KG1 (cell line): ENCODE data around the gene PNPLA5.

Experiments
- DNase-seq: peaks from one replicate; lab custom pipeline; 2025; lab: John Stamatoyannopoulos, UW

PNPLA5 gene

DNA sequence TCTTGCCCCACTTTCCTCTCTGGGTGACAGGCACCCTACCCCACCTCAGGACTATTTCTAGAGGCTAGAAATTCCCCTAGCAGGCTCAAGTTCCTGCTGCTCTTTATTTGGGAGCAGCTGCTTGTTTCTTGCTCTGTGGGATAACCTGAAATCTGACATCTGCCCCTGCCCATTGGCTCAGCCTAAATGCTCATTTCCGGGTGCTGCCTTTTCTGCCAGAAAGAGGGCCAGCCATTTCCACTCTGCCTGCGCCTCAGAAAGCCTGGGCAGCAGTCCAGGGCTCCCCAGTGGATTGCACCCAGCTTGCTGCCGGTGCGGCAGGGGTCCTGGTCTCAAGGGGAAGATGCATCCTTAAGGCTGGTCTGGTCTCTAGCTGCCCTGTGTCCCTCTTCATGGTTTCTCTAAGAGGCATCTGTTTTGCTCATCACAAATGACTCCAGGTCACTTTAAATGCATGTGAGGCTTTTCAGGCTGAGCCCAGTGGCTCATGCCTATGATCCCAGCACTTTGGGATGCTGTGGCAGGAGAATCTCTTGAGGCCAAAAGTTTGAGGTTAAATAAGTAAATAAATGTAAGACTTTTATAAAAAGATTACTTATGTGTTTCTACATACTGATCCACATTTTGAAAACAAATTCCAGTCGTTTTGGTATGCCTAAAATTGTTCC is 10.3 kb upstream of the PNPLA5 start:
- no peak for DNase-seq

DNA sequence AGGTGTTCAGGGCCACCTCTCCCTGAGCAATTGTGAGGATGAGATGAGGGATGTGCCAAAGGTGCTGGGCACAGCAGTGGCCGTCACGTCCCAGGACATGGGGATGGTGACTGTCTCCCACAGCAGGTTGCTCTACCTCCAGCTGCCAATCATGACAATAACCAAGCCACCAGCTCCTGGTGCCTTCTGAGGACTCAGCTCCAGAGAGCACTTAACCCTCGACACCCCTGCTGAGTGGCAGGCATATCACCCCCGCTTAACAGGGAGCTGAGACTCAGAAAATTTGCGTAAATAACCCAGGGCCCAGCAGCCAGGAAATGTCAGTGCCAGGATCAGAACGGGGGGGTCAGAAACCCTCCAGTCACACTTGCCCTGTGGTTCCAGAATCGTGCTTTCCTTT is 8.4 kb upstream of the PNPLA5 start:
- DNase-seq, result no peak

GRCh38 chr22:43897751-43898261 is 6.0 kb upstream of the PNPLA5 start:
- no peak for DNase-seq

DNA sequence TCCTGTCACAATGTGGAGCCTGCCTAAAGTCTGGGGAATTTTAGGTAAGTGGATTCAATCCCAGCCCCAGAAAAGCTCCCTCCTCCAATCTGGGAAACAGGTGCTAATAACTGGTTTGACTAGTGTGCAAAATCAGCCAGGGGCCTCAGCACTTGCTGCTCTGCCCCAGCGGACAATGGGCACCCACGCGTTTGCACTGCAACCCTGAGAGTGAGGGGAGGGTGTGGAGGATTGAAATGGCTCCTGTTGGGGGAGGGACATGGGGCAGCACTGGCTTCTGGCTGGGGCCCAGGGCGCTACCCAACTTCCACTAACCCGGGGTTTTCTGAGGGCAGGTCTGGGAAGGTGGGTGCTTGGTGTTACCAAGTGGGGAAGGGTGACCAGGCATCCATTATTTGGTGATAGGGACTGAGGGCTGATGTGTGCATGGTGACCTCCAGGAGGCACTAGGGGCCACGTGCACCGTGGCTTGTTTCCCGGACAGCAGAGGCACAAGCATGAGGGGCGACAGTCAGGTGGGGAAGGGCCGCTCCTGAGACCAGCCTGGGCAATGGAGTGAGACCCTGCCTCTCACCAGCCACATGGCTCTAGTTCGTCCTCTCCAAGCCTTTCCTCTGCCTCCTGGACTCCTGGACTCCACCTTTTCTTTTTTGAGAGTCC is 4.3 kb upstream of the PNPLA5 start:
- no peak for DNase-seq

DNA sequence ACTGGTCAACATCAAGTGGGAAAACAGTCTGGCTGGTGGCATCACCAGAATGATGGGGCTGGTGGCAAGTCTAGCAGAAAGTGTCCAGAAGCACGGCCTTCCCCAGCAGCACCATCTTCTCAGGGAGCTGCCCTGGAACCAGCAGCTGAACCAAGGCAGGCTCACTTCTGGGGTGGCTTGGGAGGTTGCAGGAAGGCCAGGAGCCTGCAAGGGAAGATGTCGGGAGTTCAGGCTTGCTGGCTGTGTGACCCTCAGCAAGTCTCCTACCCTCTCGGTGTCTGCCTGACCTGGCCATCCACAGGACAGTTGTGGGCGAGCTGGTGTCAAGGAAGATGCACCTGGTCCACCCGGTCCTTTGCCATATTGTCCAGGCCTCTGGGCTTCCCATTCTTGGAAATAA is 2.3 kb upstream of the PNPLA5 start:
- DNase-seq, result no peak

- DNase-seq, result no peak
These were observed 1.5 kb upstream of the PNPLA5 start for GRCh38 chr22:43893266-43893665.

DNA sequence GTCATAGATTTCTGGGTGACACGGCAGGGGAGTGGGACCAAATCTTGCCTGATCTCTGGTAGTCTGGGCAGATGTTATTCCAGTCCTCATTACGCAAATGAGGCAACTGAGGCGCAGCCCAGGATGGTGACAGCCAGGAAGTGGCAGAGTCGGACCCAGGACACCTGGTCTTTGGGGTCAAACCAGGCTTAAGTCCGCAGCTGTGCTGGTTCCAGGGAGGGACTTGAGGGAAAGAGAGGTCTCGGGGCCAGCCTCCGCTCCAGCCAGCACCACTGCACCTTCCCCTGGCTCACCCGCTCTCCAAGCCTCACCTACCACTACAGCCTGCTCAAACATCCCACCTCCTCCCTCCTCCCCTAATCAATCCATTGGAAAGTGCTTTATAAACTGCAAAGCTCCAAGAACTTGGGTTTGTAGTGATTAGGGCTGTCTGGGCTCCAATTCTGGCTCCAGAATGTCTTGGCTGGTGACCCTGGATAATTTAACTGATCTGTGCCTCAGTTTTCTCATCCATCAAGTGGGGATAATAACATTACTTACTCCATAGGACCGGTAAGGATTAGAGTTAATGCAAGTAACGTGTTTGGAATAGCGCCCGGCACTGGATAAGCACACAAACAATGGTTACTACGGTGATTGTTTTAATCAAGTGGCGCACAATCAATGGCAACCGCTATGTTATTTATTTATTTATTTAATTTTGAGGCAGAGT is 526 bp upstream of the PNPLA5 start:
- DNase-seq, result no peak

DNA sequence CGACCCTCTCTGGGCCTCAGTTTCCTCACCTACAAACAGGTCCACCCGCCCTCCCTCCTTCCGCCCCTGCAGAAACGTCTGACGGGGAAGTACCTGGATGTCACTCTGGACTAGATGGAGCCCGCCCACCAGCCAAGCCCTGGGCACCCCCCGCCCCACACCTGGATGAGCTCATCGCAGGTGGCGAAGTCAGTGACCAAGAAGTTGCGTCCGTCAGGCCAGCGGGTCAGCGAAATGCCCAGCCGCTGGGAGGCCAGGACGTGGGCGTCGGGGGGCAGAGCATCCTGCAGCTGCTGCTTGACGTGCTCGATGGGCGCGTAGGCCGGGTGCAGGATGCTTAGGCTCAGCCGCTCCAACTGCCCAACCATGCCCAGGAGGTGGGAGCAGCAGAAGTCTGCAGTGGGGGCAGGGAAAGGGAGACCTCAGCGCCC is 897 bp downstream of the PNPLA5 start:
- no peak for DNase-seq

DNA sequence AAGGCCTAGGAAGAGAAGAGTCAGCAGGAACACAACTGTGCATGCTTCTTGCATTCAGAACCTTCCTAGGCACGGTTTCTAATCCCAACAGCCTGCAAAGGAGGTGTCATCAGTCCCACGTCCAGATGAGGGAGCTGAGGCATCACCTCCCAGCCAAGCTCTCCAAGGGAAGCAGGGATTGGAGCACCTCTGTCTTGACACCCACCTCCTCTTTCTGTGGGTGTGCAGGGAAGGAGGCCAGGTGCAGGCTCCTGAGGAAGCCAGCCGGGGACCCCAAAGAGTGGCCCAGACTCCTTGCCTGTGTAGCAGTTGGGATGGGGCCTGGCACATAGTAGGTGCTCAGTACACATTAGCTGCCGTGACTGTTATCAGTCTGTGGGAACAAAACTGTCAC is 2.0 kb downstream of the PNPLA5 start:
- no peak for DNase-seq

DNA sequence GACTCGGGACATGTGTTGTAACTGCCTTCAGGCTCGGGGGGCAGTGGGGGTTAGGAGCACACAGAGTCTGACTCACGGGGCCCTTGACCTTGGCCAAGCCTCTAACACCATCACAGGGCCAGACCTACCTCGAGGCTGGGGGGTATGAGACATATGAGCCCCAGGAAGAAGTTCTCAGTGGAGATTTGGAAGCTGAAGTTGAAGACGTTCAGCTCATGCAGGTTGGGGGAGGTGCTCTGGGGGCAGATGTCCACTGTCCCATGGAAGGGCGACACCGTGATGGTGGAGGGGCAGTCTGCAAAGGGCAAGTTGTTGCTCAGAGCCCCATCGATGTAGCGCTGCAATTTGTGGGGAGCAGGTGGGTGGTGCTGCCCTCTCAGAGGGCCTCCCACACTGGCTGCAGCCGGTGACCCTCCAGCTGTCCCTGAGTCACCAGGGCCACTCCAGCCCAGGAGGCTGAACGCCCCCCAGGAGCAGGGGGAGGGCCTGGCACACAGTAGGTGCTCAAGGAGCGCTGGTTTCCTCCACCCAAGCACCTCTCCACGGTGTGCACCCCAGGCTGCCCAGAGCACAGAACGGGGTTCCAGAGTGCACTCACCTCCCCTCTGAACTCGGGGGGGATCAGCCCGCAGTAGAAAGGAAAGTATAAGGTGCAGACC is 2.5 kb downstream of the PNPLA5 start:
- DNase-seq, result no peak

- no peak for DNase-seq
These were observed 3.1 kb downstream of the PNPLA5 start for GRCh38 chr22:43888740-43889139.

- DNase-seq, result no peak
These were observed 4.4 kb downstream of the PNPLA5 start for GRCh38 chr22:43887391-43887790.

DNA sequence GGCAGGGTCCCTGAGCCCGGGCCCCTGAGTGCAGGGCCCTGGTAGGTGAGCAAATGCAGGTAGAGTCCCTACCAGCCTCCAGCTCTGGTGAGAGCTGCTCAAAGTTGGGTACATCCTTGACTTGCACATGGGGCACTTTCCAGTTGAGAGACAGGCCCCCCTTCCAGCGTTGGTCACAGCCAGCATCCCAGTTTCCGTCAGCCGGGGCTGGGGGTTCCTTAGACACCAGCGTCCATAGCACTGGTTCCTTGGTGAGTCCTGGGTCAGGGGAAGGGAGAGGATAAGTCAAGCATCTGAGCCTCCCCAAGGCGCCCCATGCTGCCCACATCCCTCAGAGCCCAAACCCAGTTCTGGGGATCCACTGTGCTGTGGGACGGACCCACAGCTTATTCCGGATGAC is 5.6 kb downstream of the PNPLA5 start:
- DNase-seq, result no peak

- no peak for DNase-seq
These were observed 6.0 kb downstream of the PNPLA5 start for GRCh38 chr22:43885786-43886185.

- DNase-seq, result no peak
These were observed 6.5 kb downstream of the PNPLA5 start for GRCh38 chr22:43885319-43885671.

GRCh38 chr22:43884600-43885318 is 7.1 kb downstream of the PNPLA5 start:
- peak; percentile 10 for DNase-seq

- no peak for DNase-seq
These were observed 7.9 kb downstream of the PNPLA5 start for GRCh38 chr22:43883719-43884415.

DNA sequence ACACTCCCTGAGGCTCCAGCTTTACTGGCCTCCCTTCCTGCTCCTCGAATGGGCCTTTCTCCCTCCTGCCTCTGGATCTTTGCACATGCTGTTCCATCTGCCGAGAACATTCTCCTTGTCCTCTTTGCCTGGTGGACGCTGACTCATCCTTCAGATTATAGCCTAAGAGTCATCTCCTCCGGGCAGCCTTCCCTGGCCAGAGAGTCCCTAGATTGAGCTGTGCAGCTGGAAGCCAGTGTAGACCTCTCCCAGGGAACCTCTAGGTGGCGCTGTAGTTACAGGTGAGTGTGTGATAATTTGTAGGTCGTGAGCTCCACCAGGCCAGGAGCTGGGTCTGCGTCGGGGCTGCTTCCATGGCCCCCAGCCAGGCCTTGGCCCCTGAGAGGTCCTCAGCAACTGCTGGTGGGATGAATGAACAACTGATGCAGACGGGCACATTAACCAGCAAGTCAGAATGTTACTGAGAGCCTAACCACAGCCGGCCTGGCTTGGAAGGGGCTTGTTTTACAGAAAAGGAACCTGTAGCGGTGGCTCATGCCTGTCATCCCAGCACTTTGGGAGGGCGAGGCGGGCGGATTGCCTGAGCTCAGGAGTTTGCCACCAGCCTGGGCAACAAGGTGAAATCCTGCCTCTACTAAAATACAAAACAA is 8.7 kb downstream of the PNPLA5 start:
- peak; percentile 59 for DNase-seq

- no peak for DNase-seq
These were observed 9.6 kb downstream of the PNPLA5 start for GRCh38 chr22:43882122-43882767.
